Breast epithelium (tissue), 4 donors: ENCODE measurements around the gene RBM12. TPM values are rescaled to one million over a fixed set of nuclear protein-coding genes. Genes with fewer than 3 reads are reported as not detected.

Source experiments
- DNase-seq, 2 donors: peaks; one replicate each; pipeline ENCODE4 v3.0.0-alpha.2; 2019; ENCODE audit warnings: low spot score in 2 of 2
- H3K27ac ChIP-seq, 2 donors: fragments of 200-600 bp; sonication (generic) in 1 of 2; one replicate each; pipeline ENCODE4 v1.5.1; 2016 to 2019; ENCODE audit warnings: mild to moderate bottlenecking in 1 of 2
- H3K27me3 ChIP-seq, 2 donors: fragments of 200-600 bp; sonication (generic) in 1 of 2; one replicate each; pipeline versions ENCODE4 v1.5.1 to v1.6.0; 2017 to 2019; ENCODE audit warnings: control low read depth in 1 of 2, mild to moderate bottlenecking in 1 of 2
- H3K36me3 ChIP-seq: fragments of 200-600 bp; one replicate; pipeline ENCODE4 v1.5.1; 2019
- H3K4me1 ChIP-seq, 2 donors: fragments of 200-600 bp; sonication (generic); one replicate each; pipeline ENCODE4 v1.5.1; 2016 to 2019; ENCODE audit warnings: control low read depth in 1 of 2
- H3K4me3 ChIP-seq, 3 donors: fragments of 200-600 bp; sonication (generic); 1 replicate in 2 of 3; 2 replicates in 1 of 3; pipeline ENCODE4 v1.5.1; 2016 to 2019; ENCODE audit warnings: mild to moderate bottlenecking in 3 of 3, moderate library complexity in 2 of 3
- H3K9me3 ChIP-seq, 2 donors: fragments of 200-600 bp; sonication (generic) in 1 of 2; one replicate each; pipeline ENCODE4 v1.5.1; 2016 to 2019; ENCODE audit warnings: control low read depth in 1 of 2
- CTCF ChIP-seq, 3 donors: fragments of 450-650 bp; IDR thresholded peaks; one replicate each; pipeline ENCODE4 v1.5.1; 2016 to 2017; ENCODE audit warnings: antibody characterized with exemption in 3 of 3, mild to moderate bottlenecking in 3 of 3, moderate library complexity in 3 of 3
- POLR2A ChIP-seq: fragments of 450-650 bp; IDR thresholded peaks from one replicate; pipeline ENCODE4 v1.6.1; 2016; ENCODE audit warnings: antibody characterized with exemption, mild to moderate bottlenecking, moderate library complexity
- POLR2AphosphoS5 ChIP-seq, 3 donors: sonication (generic); formaldehyde crosslinking; IDR thresholded peaks; one replicate each; pipeline ENCODE4 v1.6.1; 2017; ENCODE audit warnings: antibody characterized with exemption in 3 of 3
- intact Hi-C: fragments of 100-400 bp; cut with DNase I; formaldehyde crosslinking; loops from one replicate; pipeline ENCODE4 v1.15.1; 2023; ENCODE audit warnings: low total_unique reads
- total RNA-seq, 3 donors: library from RNA; depleted of rRNA; stranded (reverse); fragments of >200 nt; gene quantifications; one replicate each; pipeline ENCODE4 v1.1.0, GENCODE V29; 2016

RBM12 gene
- total RNA-seq, 3 donors from 2014 or later, result 22.7 to 40.1 (median 34.4) TPM

- no peak for DNase-seq
- H3K27me3 ChIP-seq, result no peaks in the 10 kb centered on the region
- H3K4me1 ChIP-seq, result no peaks in the 10 kb centered on the region
- H3K27ac ChIP-seq, result no peak overlapping the region
- H3K9me3 ChIP-seq, result no peaks in the 10 kb centered on the region
- H3K36me3 ChIP-seq, result peaks cover 5% of the 10 kb centered on the region
- intact Hi-C loops, result no loop called here
- H3K4me3 ChIP-seq, result no peak overlapping the region
- TF ChIP-seq POLR2AphosphoS5 (IDR thresholded peaks at IDR 0.05) (no peak), POLR2A (no peak), CTCF (IDR thresholded peaks at IDR 0.05) (no peak)
These were observed 10.2 kb upstream of the RBM12 start for GRCh38 chr20:35674921-35675320.

GRCh38 chr20:35673884-35674283 is 9.2 kb upstream of the RBM12 start:
- peaks cover 5% of the 10 kb centered on the region for H3K36me3 ChIP-seq
- intact Hi-C loops, result no loop called here
- no peak overlapping the region for H3K27ac ChIP-seq
- no peaks in the 10 kb centered on the region for H3K9me3 ChIP-seq
- no peak for TF ChIP-seq POLR2A
- no peak overlapping the region for H3K4me3 ChIP-seq
- no peak for DNase-seq
- H3K27me3 ChIP-seq, result no peaks in the 10 kb centered on the region
- no peaks in the 10 kb centered on the region for H3K4me1 ChIP-seq

DNA sequence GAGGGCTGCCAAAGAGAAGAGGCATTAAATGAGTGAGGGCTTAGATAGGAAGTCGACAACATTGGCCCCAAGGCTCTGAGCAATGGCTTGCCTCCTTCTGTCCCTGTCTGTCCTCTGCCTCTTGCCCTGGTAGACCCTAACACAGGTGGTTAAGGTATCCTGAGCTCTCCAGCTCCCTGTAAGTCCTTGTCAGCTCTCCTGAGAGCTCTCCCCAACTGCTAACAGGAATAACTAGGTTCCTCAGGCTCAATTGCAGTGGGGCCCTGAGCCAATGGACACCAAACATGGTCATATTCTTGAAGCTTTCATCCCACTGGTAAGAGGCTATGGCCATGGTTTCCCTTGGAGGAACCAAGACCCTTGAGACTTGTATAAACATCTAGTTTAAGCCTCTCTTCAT is 5.0 kb upstream of the RBM12 start:
- no peak overlapping the region for H3K27ac ChIP-seq
- no peaks in the 10 kb centered on the region for H3K4me1 ChIP-seq
- no peaks in the 10 kb centered on the region for H3K9me3 ChIP-seq
- intact Hi-C loops, result no loop called here
- DNase-seq, result no peak
- no peaks in the 10 kb centered on the region for H3K27me3 ChIP-seq
- peaks cover 5% of the 10 kb centered on the region for H3K36me3 ChIP-seq
- TF ChIP-seq POLR2AphosphoS5 (IDR thresholded peaks at IDR 0.05) (no peak), POLR2A (no peak), CTCF (IDR thresholded peaks at IDR 0.05) (no peak)
- no peak overlapping the region for H3K4me3 ChIP-seq

GRCh38 chr20:35669221-35669620 is 4.5 kb upstream of the RBM12 start:
- DNase-seq, result no peak
- no peaks in the 10 kb centered on the region for H3K4me1 ChIP-seq
- no peaks in the 10 kb centered on the region for H3K27me3 ChIP-seq
- no peaks in the 10 kb centered on the region for H3K9me3 ChIP-seq
- H3K27ac ChIP-seq, result no peak overlapping the region
- peaks cover 5% of the 10 kb centered on the region for H3K36me3 ChIP-seq
- TF ChIP-seq POLR2AphosphoS5 (IDR thresholded peaks at IDR 0.05), result no peak
- no peak for TF ChIP-seq CTCF (IDR thresholded peaks at IDR 0.05)
- no peak for TF ChIP-seq POLR2A
- intact Hi-C loops, result no loop called here
- no peak overlapping the region for H3K4me3 ChIP-seq

- no peaks in the 10 kb centered on the region for H3K9me3 ChIP-seq
- intact Hi-C loops, result no loop called here
- H3K4me3 ChIP-seq, result no peak overlapping the region
- TF ChIP-seq POLR2A (no peak), POLR2AphosphoS5 (IDR thresholded peaks at IDR 0.05) (no peak), CTCF (IDR thresholded peaks at IDR 0.05) (no peak)
- no peak overlapping the region for H3K27ac ChIP-seq
- DNase-seq, result no peak
- H3K4me1 ChIP-seq, result peaks cover 0 to 9% of the 10 kb centered on the region in 2 donors
- H3K36me3 ChIP-seq, result no peaks in the 10 kb centered on the region
- H3K27me3 ChIP-seq, result no peaks in the 10 kb centered on the region
These were observed 1.2 kb upstream of the RBM12 start for GRCh38 chr20:35665949-35666288.
